Aorta (tissue), 5 donors: ENCODE measurements around the gene PEX5L. TPM values are rescaled to one million over a fixed set of nuclear protein-coding genes. Genes with fewer than 3 reads are reported as not detected.

Experiments
- ATAC-seq: fragments of 200-7000 bp; cut with Tn5 transposase; one replicate; pipeline ENCODE4 v1.9.1; 2022; ENCODE audit warnings: moderate library complexity; ENCODE audit not compliant: low FRiP score
- DNase-seq, 2 donors: peaks; one replicate each; pipeline ENCODE4 v3.0.0-alpha.2; 2020
- H3K27ac ChIP-seq, 2 donors: one replicate each; pipeline ENCODE4 v1.5.1; 2013; ENCODE audit warnings: low read length in 2 of 2, mild to moderate bottlenecking in 2 of 2, moderate library complexity in 2 of 2, control low read depth in 1 of 2, inconsistent platforms in 1 of 2, low read depth in 1 of 2
- H3K27me3 ChIP-seq, 2 donors: one replicate each; pipeline ENCODE4 v1.6.1; 2013; ENCODE audit warnings: control low read depth in 1 of 2, low read length in 1 of 2, mild to moderate bottlenecking in 1 of 2, moderate library complexity in 1 of 2; ENCODE audit not compliant: insufficient read depth in 2 of 2, control insufficient read depth in 1 of 2
- H3K36me3 ChIP-seq, 2 donors: one replicate each; pipeline ENCODE4 v1.6.1; 2013; ENCODE audit warnings: control low read depth in 1 of 2, low read length in 1 of 2, mild to moderate bottlenecking in 1 of 2; ENCODE audit not compliant: insufficient read depth in 2 of 2, control insufficient read depth in 1 of 2
- H3K4me1 ChIP-seq, 2 donors: one replicate each; pipeline ENCODE4 v1.6.1; 2013; ENCODE audit warnings: low read length in 2 of 2, control low read depth in 1 of 2, mild to moderate bottlenecking in 1 of 2, moderate library complexity in 1 of 2; ENCODE audit not compliant: insufficient read depth in 2 of 2, control insufficient read depth in 1 of 2
- H3K4me3 ChIP-seq, 2 donors: one replicate each; pipeline ENCODE4 v1.5.1; 2013; ENCODE audit warnings: low read length in 2 of 2, control low read depth in 1 of 2, mild to moderate bottlenecking in 1 of 2
- H3K9me3 ChIP-seq: one replicate; pipeline ENCODE4 v1.6.1; 2013; ENCODE audit warnings: mild to moderate bottlenecking, low read length; ENCODE audit not compliant: control insufficient read depth
- WGBS, 2 donors: extraction: QIAGEN DNeasy Blood & Tissue Kit; methylation state at CpG; one replicate each; pipeline ENCODE4 v1.1.7; 2013; 5-methylcytosine and 5-hydroxymethylcytosine counted together
- intact Hi-C, 2 donors: fragments of 100-400 bp; cut with DNase I; formaldehyde crosslinking; loops; one replicate each; pipeline versions ENCODE4 v1.14.2 to v1.15.0; 2022
- polyA plus RNA-seq, 2 donors: library from polyadenylated mRNA; stranded (reverse); fragments of 200-250 nt; gene quantifications; one replicate each; pipeline ENCODE4 v1.2.3, GENCODE V29; 2013
- total RNA-seq, 2 donors: library from RNA; stranded (reverse); fragmentation: NEBNext Ultra II Directional; extraction: Animal tissue kit (Norgen Biotek cat#: 25700); gene quantifications; one replicate each; pipeline ENCODE4 v1.2.1, GENCODE V29; 2021
- donor health status: healthy with polysubstance abuse.
- donor health status: Bipolar disorder and iron deficiency.
- donor health status: DM: no; HTN: no; CAD: no.
- donor health status: DM: no; HTN: no; CAD: no.
- donor health status: DM: yes; HTN: yes; CAD: no.

The PEX5L gene
- total and polyA plus RNA-seq, 4 donors: 0.24 TPM; not detected in 3

DNA sequence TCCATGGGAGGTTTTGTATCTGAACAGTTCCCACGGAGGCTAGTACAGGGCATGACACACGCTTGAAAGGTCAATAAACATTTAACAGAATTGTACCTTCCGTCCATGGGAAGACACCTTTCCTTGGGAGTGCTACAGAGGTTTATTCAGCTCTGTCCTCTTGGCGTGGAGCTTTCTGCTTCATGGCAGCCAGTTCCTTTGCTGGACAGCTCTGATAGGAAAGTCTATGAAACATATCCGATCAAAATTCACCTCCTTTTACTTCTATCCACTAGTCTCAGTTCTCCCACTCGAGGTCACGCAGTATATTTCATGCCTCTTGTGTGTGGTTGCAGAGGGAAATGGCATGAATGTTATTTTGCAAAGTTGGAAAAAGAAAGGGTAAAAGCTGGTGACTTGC, 91.2 kb downstream of the PEX5L start:
- no peak for DNase-seq
- H3K4me1 ChIP-seq: no peaks in the 10 kb centered on the region
- no peaks in the 10 kb centered on the region for H3K27me3 ChIP-seq
- WGBS, 2 donors: 66 to 73% methylated on average over 7 of the region's 7 CpGs
- H3K27ac ChIP-seq: no peak overlapping the region
- intact Hi-C loops: no loop called here
- H3K9me3 ChIP-seq: peaks cover 1% of the 10 kb centered on the region
- no peak for ATAC-seq
- no peak overlapping the region for H3K4me3 ChIP-seq
- no peaks in the 10 kb centered on the region for H3K36me3 ChIP-seq

GRCh38 chr3:179943117-179943880, 93.4 kb downstream of the PEX5L start:
- Histone ChIP-seq H3K4me1 (no peaks in the 10 kb centered on the region), H3K36me3 (no peaks in the 10 kb centered on the region), H3K27ac (no peak overlapping the region), H3K9me3 (no peaks in the 10 kb centered on the region), H3K4me3 (no peak overlapping the region), H3K27me3 (peaks cover 0 to 1% of the 10 kb centered on the region in 2 donors)
- ATAC-seq: no peak
- intact Hi-C loops: no loop called here
- no peak for DNase-seq
- 67 to 79% methylated on average over 6 of the region's 6 CpGs for WGBS, 2 donors

- H3K36me3 ChIP-seq: no peaks in the 10 kb centered on the region
- H3K4me3 ChIP-seq: no peak overlapping the region
- 47 to 48% methylated on average over 11 of the region's 11 CpGs for WGBS, 2 donors
- H3K27ac ChIP-seq: no peak overlapping the region
- intact Hi-C loops: no loop called here
- H3K4me1 ChIP-seq: no peaks in the 10 kb centered on the region
- ATAC-seq (no peak), DNase-seq (no peak)
- H3K27me3 ChIP-seq: peaks cover 0 to 1% of the 10 kb centered on the region in 2 donors
- no peaks in the 10 kb centered on the region for H3K9me3 ChIP-seq
Observed at GRCh38 chr3:179942553-179943075, 94.1 kb downstream of the PEX5L start.

DNA sequence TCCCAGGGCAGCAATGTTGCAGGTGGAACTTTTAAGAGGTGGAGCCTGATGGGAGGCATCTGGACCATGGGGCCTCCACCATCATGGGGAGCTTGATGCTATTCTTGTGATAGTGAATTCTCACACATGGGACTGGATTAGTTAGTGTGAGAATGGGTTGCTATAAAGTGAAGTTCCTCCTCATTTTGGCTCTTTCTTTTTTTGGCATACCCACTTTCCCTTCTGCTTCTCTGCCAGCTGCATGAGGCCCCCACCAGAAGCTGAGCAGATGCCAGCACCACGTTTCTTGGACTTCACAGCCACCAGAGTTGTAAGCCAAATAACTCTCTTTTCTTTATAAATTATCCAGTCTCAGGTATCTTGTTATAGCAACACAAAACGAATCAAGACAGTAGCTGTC, 101.0 kb downstream of the PEX5L start:
- Histone ChIP-seq H3K4me3 (no peak overlapping the region), H3K9me3 (no peaks in the 10 kb centered on the region), H3K27ac (no peak overlapping the region), H3K4me1 (no peaks in the 10 kb centered on the region), H3K27me3 (peaks cover 0 to 1% of the 10 kb centered on the region in 2 donors), H3K36me3 (no peaks in the 10 kb centered on the region)
- 42 to 45% methylated on average over 2 of the region's 2 CpGs for WGBS, 2 donors
- intact Hi-C loops: no loop called here
- no peak for ATAC-seq
- DNase-seq: no peak

- Histone ChIP-seq H3K27ac (no peak overlapping the region), H3K9me3 (no peaks in the 10 kb centered on the region), H3K4me3 (no peak overlapping the region), H3K4me1 (no peaks in the 10 kb centered on the region), H3K27me3 (peaks cover 0 to 1% of the 10 kb centered on the region in 2 donors), H3K36me3 (no peaks in the 10 kb centered on the region)
- intact Hi-C loops: no loop called here
- DNase-seq: no peak
- WGBS, 2 donors: 69 to 73% methylated on average over 4 of the region's 4 CpGs
- ATAC-seq: no peak
Observed at GRCh38 chr3:179933914-179934313, 102.8 kb downstream of the PEX5L start.

GRCh38 chr3:179933080-179933479, 103.7 kb downstream of the PEX5L start:
- H3K27ac ChIP-seq: no peak overlapping the region
- H3K4me1 ChIP-seq: no peaks in the 10 kb centered on the region
- H3K9me3 ChIP-seq: no peaks in the 10 kb centered on the region
- ATAC-seq (no peak), DNase-seq (no peak)
- H3K27me3 ChIP-seq: no peaks in the 10 kb centered on the region
- no peaks in the 10 kb centered on the region for H3K36me3 ChIP-seq
- WGBS, 2 donors: 43 to 62% methylated on average over 4 of the region's 4 CpGs
- no peak overlapping the region for H3K4me3 ChIP-seq
- intact Hi-C loops: no loop called here

DNA sequence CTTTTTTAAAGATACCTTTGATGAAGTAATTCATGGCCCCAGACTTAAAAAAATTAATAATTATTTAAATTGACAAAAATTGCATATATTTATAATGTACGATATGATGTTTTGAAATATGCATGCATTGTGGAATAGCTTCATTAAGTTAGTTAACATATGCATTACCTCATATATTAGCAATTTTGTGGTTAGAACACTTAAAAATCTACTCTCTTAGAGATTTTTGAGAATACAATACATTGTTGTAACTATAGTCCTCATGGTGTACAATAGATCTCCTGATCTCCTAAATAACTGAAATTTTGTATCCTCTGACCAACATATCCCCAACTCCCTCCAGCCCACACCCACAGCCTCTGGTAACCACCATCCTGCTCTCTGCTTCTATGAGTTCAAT, 104.1 kb downstream of the PEX5L start:
- no peaks in the 10 kb centered on the region for H3K27me3 ChIP-seq
- no peak for ATAC-seq
- no peaks in the 10 kb centered on the region for H3K9me3 ChIP-seq
- no peaks in the 10 kb centered on the region for H3K36me3 ChIP-seq
- 84 to 85% methylated on average over 1 of the region's 1 CpG for WGBS, 2 donors
- H3K27ac ChIP-seq: no peak overlapping the region
- H3K4me3 ChIP-seq: no peak overlapping the region
- DNase-seq: no peak
- intact Hi-C loops: no loop called here
- no peaks in the 10 kb centered on the region for H3K4me1 ChIP-seq

DNA sequence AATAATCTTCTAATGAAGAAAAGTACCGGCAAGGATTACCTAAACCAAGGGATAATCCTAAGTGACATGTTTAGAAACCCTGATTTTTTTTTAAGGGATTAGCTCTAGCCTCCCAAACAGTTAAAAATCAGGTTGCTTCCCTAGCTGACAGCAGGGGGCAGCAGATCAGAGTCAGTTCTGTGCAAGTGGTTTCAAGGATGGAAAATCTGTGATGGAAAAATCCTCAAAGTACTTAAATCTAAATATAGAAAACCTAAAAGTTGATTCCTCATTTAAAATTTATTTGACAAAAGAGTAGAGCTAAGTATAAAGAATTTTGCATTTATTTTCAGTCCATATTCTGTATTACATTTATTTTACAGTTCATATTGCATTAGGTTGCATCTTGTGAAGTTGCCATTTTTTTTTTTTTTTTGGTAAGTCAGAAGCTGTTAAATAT, 107.6 kb downstream of the PEX5L start:
- intact Hi-C loops: no loop called here
- no peak for ATAC-seq
- DNase-seq: no peak
- Histone ChIP-seq H3K9me3 (no peaks in the 10 kb centered on the region), H3K4me3 (no peak overlapping the region), H3K4me1 (no peaks in the 10 kb centered on the region), H3K27ac (no peak overlapping the region), H3K27me3 (no peaks in the 10 kb centered on the region), H3K36me3 (no peaks in the 10 kb centered on the region)
- 14 to 18% methylated on average over 1 of the region's 1 CpG for WGBS, 2 donors

DNA sequence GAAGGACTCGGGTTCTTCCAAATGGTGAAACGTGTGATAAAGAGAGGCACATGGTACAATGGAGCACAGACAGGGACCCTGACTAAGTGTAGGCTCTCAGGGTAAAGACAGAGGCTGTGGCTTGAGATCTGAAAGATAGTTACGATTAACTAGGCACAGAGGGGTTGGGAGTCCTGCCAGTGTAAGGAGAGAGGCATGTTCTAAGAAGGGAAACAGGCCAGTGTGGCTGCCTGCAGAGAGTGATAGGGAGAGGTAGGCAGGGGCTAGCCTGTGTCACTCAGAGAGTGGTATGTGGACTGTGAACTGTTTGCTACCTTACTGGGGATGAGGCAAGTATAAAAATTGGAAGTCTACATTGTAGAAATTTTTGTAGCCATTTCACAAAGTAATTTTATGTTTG, 109.5 kb downstream of the PEX5L start:
- intact Hi-C loops: no loop called here
- no peak for DNase-seq
- Histone ChIP-seq H3K4me3 (no peak overlapping the region), H3K4me1 (no peaks in the 10 kb centered on the region), H3K27me3 (no peaks in the 10 kb centered on the region), H3K27ac (no peak overlapping the region), H3K36me3 (no peaks in the 10 kb centered on the region), H3K9me3 (no peaks in the 10 kb centered on the region)
- ATAC-seq: peak; percentile 29
- 74 to 76% methylated on average over 3 of the region's 3 CpGs for WGBS, 2 donors
